Endothelial cell of umbilical vein (primary cell): Measurements from ENCODE around the gene BCL2. TPM values are rescaled to one million over a fixed set of nuclear protein-coding genes. Genes with fewer than 3 reads are reported as not detected.
"Not testable (repeated sequence)": the region's sequence is repeated elsewhere in the genome, so short reads cannot be mapped to it uniquely, and the experiment has no call there.

Experiments used
- BruUV-seq: library from RNA; stranded (reverse); fragments of 400-500 nt; replicated peaks from 2 replicates; lab custom pipeline; 2021; lab: Mats Ljungman, UMichigan
- CTCF ChIA-PET: fragments of 300-600, 350-600 bp; sonication (Branson Sonifier 250); formaldehyde crosslinking; loops from one replicate; lab custom pipeline; 2021; ENCODE audit warnings: antibody characterized with exemption, inconsistent platforms; lab: Charles Lee
- POLR2A ChIA-PET: fragments of 300-600, 350-600 bp; sonication (Branson Sonifier 250); formaldehyde crosslinking; loops from one replicate; lab custom pipeline; 2021; ENCODE audit warnings: antibody characterized with exemption, inconsistent platforms; lab: Charles Lee
- DNase-seq: peaks from one replicate; pipeline ENCODE4 v3.0.0-alpha.2; 2011; ENCODE audit warnings: low read depth, low spot score
- FAIRE-seq: peaks from 2 replicates; lab custom pipeline; 2011; peaks lifted over from hg19 to GRCh38; lab: Jason Lieb, UNC
- H2AFZ ChIP-seq: 2 replicates; pipeline ENCODE4 v1.6.0; 2012; ENCODE audit warnings: low read depth, low read length, control low read depth, inconsistent platforms
- H3K27ac ChIP-seq: 2 replicates; pipeline ENCODE4 v1.5.1; 2011; ENCODE audit warnings: low read depth, mild to moderate bottlenecking, control low read depth, low read length, moderate library complexity; ENCODE audit not compliant: insufficient read depth
- H3K27me3 ChIP-seq, 2 experiments: 2 replicates each; pipeline versions ENCODE4 v1.6.0 to v1.6.1; 2011; ENCODE audit warnings: low read length in 2 of 2, mixed read lengths in 1 of 2; ENCODE audit not compliant: control insufficient read depth in 2 of 2, insufficient read depth in 2 of 2
- H3K36me3 ChIP-seq, 2 experiments: 2 replicates in 1 of 2; 3 replicates in 1 of 2; pipeline ENCODE4 v1.5.1; 2011; ENCODE audit warnings: low read length in 2 of 2, mild to moderate bottlenecking in 1 of 2, moderate library complexity in 1 of 2; ENCODE audit not compliant: control insufficient read depth in 2 of 2, insufficient read depth in 2 of 2; ENCODE audit errors: extremely low read depth in 1 of 2
- H3K4me1 ChIP-seq: 3 replicates; pipeline ENCODE4 v1.5.1; 2011; ENCODE audit warnings: mild to moderate bottlenecking, low read length; ENCODE audit not compliant: control insufficient read depth, insufficient read depth; ENCODE audit errors: extremely low read depth
- H3K4me2 ChIP-seq: 2 replicates; pipeline ENCODE4 v1.6.1; 2011; ENCODE audit warnings: low read length, control low read depth, mixed read lengths; ENCODE audit not compliant: insufficient read depth
- H3K4me3 ChIP-seq, 3 experiments: fragments of 200-600 bp in 1 of 3; sonication (generic), shearing (Covaris generic) in 1 of 3; replicated peaks in 1 of 3; 2 replicates each; pipeline ENCODE4 v1.5.1; 2011 to 2016; ENCODE audit warnings: control low read depth in 3 of 3, low read length in 3 of 3, mild to moderate bottlenecking in 2 of 3, inconsistent platforms in 1 of 3, low read depth in 1 of 3, moderate library complexity in 1 of 3; ENCODE audit not compliant: insufficient read depth in 1 of 3
- H3K79me2 ChIP-seq: 2 replicates; pipeline ENCODE4 v1.6.0; 2012; ENCODE audit warnings: low read length, inconsistent platforms; ENCODE audit not compliant: control insufficient read depth, insufficient read depth
- H3K9ac ChIP-seq: replicated peaks from 2 replicates; pipeline ENCODE3; 2011; ENCODE audit warnings: low read length, control low read depth; ENCODE audit not compliant: insufficient read depth; ENCODE audit errors: extremely low read depth
- H3K9me1 ChIP-seq: replicated peaks from 3 replicates; pipeline ENCODE4 v1.6.0; 2011; ENCODE audit warnings: mild to moderate bottlenecking, low read length; ENCODE audit not compliant: control insufficient read depth, insufficient read depth; ENCODE audit errors: extremely low read depth
- H3K9me3 ChIP-seq: replicated peaks from 2 replicates; pipeline ENCODE4 v1.5.1; 2012; ENCODE audit warnings: low read length, inconsistent platforms; ENCODE audit not compliant: control insufficient read depth, insufficient read depth
- H4K20me1 ChIP-seq: replicated peaks from 2 replicates; pipeline ENCODE3; 2011; ENCODE audit warnings: mild to moderate bottlenecking, low read length; ENCODE audit not compliant: control insufficient read depth, insufficient read depth; ENCODE audit errors: extremely low read depth
- EZH2 ChIP-seq: IDR thresholded peaks from 2 replicates; pipeline ENCODE4 v1.6.1; 2012; ENCODE audit warnings: borderline replicate concordance, low read depth, mild to moderate bottlenecking, moderate library complexity, low read length, inconsistent platforms; ENCODE audit not compliant: severe bottlenecking
- FOS ChIP-seq: IDR thresholded peaks from 2 replicates; pipeline ENCODE4 v1.6.1; 2011; ENCODE audit warnings: mild to moderate bottlenecking, low read length, moderate library complexity, borderline replicate concordance; ENCODE audit not compliant: insufficient read depth
- GATA2 ChIP-seq: IDR thresholded peaks from 2 replicates; pipeline ENCODE4 v1.7.0; 2011; ENCODE audit warnings: low read depth, mild to moderate bottlenecking, moderate library complexity, mixed read lengths, low read length; ENCODE audit not compliant: insufficient read length, insufficient read depth
- JUN ChIP-seq: IDR thresholded peaks from 2 replicates; pipeline ENCODE4 v1.6.1; 2011; ENCODE audit warnings: borderline replicate concordance, low read depth; ENCODE audit not compliant: insufficient read length, insufficient read depth
- MAX ChIP-seq: IDR thresholded peaks from 2 replicates; pipeline ENCODE4 v1.6.1; 2011; ENCODE audit not compliant: insufficient read depth, insufficient read length
- MYC ChIP-seq: IDR thresholded peaks from one replicate; pipeline ENCODE4 v1.6.1; 2011; ENCODE audit warnings: mild to moderate bottlenecking, low read depth, low read length
- POLR2A ChIP-seq: IDR thresholded peaks from 2 replicates; pipeline ENCODE4 v1.6.1; 2012; ENCODE audit warnings: low read depth, mild to moderate bottlenecking, control low read depth, low read length
- POLR2AphosphoS5 ChIP-seq: IDR thresholded peaks from 2 replicates; pipeline ENCODE4 v1.6.1; 2012; ENCODE audit warnings: low read depth, mild to moderate bottlenecking, control low read depth, low read length, moderate library complexity; ENCODE audit not compliant: insufficient read depth
- dilution Hi-C: fragments of 300-500 bp; cut with MboI; formaldehyde crosslinking; loops from one replicate; pipeline ENCODE4 v1.15.0; 2019; ENCODE audit warnings: low sequenced_read_pairs; ENCODE audit not compliant: extremely low pct_ligation_motif_present
- intact Hi-C: fragments of 100-400 bp; cut with micrococcal nuclease; formaldehyde crosslinking; loops from one replicate; pipeline ENCODE4 v1.10.0; 2022
- polyA plus RNA-seq, 4 experiments: library from polyadenylated mRNA; depleted of rRNA in 3 of 4; stranded (reverse) in 3 of 4; unstranded in 1 of 4; fragments of >200 nt; gene quantifications; 2 replicates each; pipeline versions ENCODE4 v1.2.1 to v1.2.3, GENCODE V29; 2011 to 2012; ENCODE audit warnings: missing spikeins in 1 of 4
- total RNA-seq: library from RNA; stranded (reverse); gene quantifications from 2 replicates; pipeline ENCODE4 v1.2.3, GENCODE V29; 2021
- TF ChIP-seq, protein P1 (sequence below), 2 donors: IDR thresholded peaks; 1 replicate in 1 of 2; 2 replicates in 1 of 2; pipeline ENCODE4 v1.5.1; 2011; ENCODE audit warnings: low read length in 2 of 2, mild to moderate bottlenecking in 2 of 2, moderate library complexity in 2 of 2, control low read depth in 1 of 2, inconsistent platforms in 1 of 2, low read depth in 1 of 2; ENCODE audit not compliant: insufficient read depth in 1 of 2; ENCODE audit errors: extremely low read depth in 1 of 2

Gene BCL2
- total and polyA plus RNA-seq, 2 donors (not counting 3 experiments of a cell fraction or from before 2014, with no cell fraction given): 0.35 to 5.0 TPM

DNA sequence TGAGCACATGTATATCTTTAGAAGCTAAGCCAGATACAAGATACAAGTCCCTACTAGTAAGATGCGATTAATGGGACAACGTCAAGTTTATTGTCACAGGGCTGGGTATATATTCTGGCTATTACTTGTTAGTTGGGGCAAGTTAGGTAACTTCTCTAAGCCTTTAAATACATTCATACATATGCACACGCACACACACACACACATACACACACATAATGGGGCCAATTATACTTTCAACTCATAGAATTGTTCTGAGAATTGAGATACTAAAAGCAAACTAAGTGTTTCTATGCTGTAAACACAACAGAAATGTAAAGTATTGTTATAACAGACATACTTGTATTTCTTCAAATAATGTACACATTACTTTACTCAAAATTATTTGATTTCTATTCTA, 116.1 kb downstream of the BCL2 start:
- Histone ChIP-seq H3K9me3 (no peaks in the 10 kb centered on the region), H3K4me1 (no peaks in the 10 kb centered on the region), H4K20me1 (no peaks in the 10 kb centered on the region), H2AFZ (no peak overlapping the region), H3K4me2 (no peak overlapping the region), H3K4me3 (no peak overlapping the region), H3K27ac (no peak overlapping the region), H3K27me3 (no peaks in the 10 kb centered on the region), H3K36me3 (no peaks in the 10 kb centered on the region), H3K9ac (no peak overlapping the region), H3K9me1 (no peaks in the 10 kb centered on the region), H3K79me2 (no peaks in the 10 kb centered on the region)
- dilution Hi-C loops: no loop called here
- no peak for TF ChIP-seq JUN
- FAIRE-seq (no peak), DNase-seq (no peak)
- BruUV-seq: no TSS peak
- intact Hi-C loops: no loop called here
- ChIA-PET POLR2A (no interaction called here), CTCF (no interaction called here)

DNA sequence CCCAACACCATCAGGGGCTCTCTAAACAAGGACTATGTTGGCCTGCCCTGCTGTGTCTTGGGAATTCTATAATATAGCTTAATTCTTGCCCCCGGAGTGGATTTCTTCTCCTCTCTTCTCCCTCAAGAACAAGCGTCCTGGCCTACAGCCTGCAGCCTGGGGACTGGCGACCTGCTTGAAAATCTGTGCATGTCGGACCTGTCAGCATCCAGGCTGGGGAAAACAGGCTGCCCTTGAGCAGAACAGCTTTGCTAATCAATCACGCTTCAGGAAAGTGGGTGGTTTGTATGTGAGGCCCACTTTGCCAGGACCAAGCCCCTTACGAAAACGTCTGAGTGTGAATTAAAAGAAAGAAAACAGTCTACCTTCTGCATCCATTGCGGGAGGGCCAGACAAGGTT, 116.7 kb downstream of the BCL2 start:
- Histone ChIP-seq H3K27me3 (no peaks in the 10 kb centered on the region), H3K4me1 (no peaks in the 10 kb centered on the region), H3K4me2 (no peak overlapping the region), H2AFZ (no peak overlapping the region), H3K9me3 (no peaks in the 10 kb centered on the region), H3K27ac (no peak overlapping the region), H3K9me1 (no peaks in the 10 kb centered on the region), H3K4me3 (no peak overlapping the region), H3K9ac (no peak overlapping the region), H4K20me1 (no peaks in the 10 kb centered on the region), H3K36me3 (no peaks in the 10 kb centered on the region), H3K79me2 (no peaks in the 10 kb centered on the region)
- no TSS peak for BruUV-seq
- ChIA-PET POLR2A (no interaction called here), CTCF (no interaction called here)
- no peak for FAIRE-seq
- intact Hi-C loops: no loop called here
- dilution Hi-C loops: no loop called here
- no peak for DNase-seq
- TF ChIP-seq, protein P1, sequence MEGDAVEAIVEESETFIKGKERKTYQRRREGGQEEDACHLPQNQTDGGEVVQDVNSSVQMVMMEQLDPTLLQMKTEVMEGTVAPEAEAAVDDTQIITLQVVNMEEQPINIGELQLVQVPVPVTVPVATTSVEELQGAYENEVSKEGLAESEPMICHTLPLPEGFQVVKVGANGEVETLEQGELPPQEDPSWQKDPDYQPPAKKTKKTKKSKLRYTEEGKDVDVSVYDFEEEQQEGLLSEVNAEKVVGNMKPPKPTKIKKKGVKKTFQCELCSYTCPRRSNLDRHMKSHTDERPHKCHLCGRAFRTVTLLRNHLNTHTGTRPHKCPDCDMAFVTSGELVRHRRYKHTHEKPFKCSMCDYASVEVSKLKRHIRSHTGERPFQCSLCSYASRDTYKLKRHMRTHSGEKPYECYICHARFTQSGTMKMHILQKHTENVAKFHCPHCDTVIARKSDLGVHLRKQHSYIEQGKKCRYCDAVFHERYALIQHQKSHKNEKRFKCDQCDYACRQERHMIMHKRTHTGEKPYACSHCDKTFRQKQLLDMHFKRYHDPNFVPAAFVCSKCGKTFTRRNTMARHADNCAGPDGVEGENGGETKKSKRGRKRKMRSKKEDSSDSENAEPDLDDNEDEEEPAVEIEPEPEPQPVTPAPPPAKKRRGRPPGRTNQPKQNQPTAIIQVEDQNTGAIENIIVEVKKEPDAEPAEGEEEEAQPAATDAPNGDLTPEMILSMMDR (IDR thresholded peaks at IDR 0.05; ENCODE audit: extremely low read depth in 1 of 2, insufficient read depth in 1 of 2, low read depth in 1 of 2, low read length in 2 of 2): no peak
- TF ChIP-seq GATA2 (no peak), POLR2A (no peak), JUN (no peak), FOS (no peak), MAX (no peak), MYC (no peak), POLR2AphosphoS5 (no peak), EZH2 (no peak)

DNA sequence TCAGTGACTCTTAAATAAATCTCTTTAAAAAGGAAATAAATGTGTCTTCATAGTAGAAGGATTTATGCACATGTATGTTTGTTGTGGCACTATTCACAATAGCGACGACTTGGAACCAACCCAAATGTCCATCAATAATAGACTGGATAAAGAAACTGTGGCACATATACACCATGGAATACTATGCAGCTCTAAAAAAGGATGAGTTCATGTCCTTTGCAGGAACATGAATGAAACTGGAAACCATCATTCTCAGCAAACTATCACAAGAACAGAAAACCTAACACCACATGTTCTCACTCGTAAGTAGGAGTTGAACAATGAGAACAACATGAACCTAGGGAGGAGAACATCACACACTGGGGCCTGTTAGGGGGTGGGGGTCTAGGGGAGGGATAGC, 118.1 kb downstream of the BCL2 start:
- H3K27me3 ChIP-seq, CTCF ChIA-PET, H3K9me1 ChIP-seq, FAIRE-seq, H3K4me2 ChIP-seq, H3K79me2 ChIP-seq, dilution Hi-C loops, H3K36me3 ChIP-seq, POLR2A ChIA-PET, H4K20me1 ChIP-seq, DNase-seq, H3K27ac ChIP-seq, H3K4me3 ChIP-seq, H3K9me3 ChIP-seq, H3K4me1 ChIP-seq, intact Hi-C loops, H2AFZ ChIP-seq, H3K9ac ChIP-seq, BruUV-seq: not testable (repeated sequence)
